22Rv1 (cell line): ENCODE measurements around the gene ITPRIPL1.

Experiments used
- ZFX ChIP-seq: fragments of 450-650 bp; IDR thresholded peaks from 2 replicates; pipeline ENCODE4 v1.6.1; 2017; ENCODE audit warnings: antibody characterized with exemption, borderline replicate concordance
- TF ChIP-seq, protein P1 (sequence below): fragments of 450-650 bp; IDR thresholded peaks from 2 replicates; pipeline ENCODE4 v1.5.1; 2017; ENCODE audit warnings: mild to moderate bottlenecking

DNA sequence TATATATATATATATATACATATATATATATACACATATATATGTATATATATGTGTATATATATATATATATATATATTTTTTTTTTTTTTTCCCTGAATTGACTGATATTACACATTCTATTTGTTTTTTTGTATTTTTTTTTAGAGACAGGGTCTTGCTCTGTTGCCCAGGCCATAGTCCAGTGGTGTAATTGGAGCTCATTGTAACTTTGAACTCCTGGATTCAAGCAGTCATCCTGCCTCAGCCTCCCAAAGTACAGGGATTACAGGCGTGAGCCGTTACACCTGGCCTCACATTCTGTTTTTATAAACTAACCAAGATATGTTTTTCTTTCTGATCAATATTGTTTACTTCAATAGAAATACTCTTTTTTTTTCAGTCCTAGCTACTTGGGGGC lies 36.6 kb downstream of the ITPRIPL1 start:
- TF ChIP-seq, protein P1, sequence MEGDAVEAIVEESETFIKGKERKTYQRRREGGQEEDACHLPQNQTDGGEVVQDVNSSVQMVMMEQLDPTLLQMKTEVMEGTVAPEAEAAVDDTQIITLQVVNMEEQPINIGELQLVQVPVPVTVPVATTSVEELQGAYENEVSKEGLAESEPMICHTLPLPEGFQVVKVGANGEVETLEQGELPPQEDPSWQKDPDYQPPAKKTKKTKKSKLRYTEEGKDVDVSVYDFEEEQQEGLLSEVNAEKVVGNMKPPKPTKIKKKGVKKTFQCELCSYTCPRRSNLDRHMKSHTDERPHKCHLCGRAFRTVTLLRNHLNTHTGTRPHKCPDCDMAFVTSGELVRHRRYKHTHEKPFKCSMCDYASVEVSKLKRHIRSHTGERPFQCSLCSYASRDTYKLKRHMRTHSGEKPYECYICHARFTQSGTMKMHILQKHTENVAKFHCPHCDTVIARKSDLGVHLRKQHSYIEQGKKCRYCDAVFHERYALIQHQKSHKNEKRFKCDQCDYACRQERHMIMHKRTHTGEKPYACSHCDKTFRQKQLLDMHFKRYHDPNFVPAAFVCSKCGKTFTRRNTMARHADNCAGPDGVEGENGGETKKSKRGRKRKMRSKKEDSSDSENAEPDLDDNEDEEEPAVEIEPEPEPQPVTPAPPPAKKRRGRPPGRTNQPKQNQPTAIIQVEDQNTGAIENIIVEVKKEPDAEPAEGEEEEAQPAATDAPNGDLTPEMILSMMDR, result no peak
- no peak for TF ChIP-seq ZFX
